ENCODE results near the gene FSIP1. TPM values are rescaled to one million over a fixed set of nuclear protein-coding genes. Genes with fewer than 3 reads are reported as not detected.
A peak's percentile ranks its signal among the peaks of the same experiment; 100 is the strongest.

Gene FSIP1
- polyA plus RNA-seq, 1 donor, result 0.47 TPM

GRCh38 chr15:39756806-39757522 lies 25.7 kb downstream of the FSIP1 start:
- DNase-seq (ENCODE audit: low read depth), result peak; percentile 66

- DNase-seq (ENCODE audit: low read depth), result peak; percentile 60
Observed at GRCh38 chr15:39752991-39753390, 29.6 kb downstream of the FSIP1 start.

GRCh38 chr15:39752246-39752645 lies 30.4 kb downstream of the FSIP1 start:
- DNase-seq (ENCODE audit: low read depth), result no peak

GRCh38 chr15:39748276-39748675 lies 34.4 kb downstream of the FSIP1 start:
- DNase-seq (ENCODE audit: low read depth), result no peak

- no peak for DNase-seq (ENCODE audit: low read depth)
Observed at GRCh38 chr15:39747326-39747725, 35.3 kb downstream of the FSIP1 start.

GRCh38 chr15:39746714-39747276 lies 35.8 kb downstream of the FSIP1 start:
- DNase-seq (ENCODE audit: low read depth), result no peak

GRCh38 chr15:39746176-39746575 lies 36.5 kb downstream of the FSIP1 start:
- DNase-seq (ENCODE audit: low read depth), result no peak

- DNase-seq (ENCODE audit: low read depth), result no peak
Observed at GRCh38 chr15:39745415-39745814, 37.2 kb downstream of the FSIP1 start.

- DNase-seq (ENCODE audit: low read depth), result no peak
Observed at GRCh38 chr15:39744334-39745103, 38.1 kb downstream of the FSIP1 start.

- DNase-seq (ENCODE audit: low read depth), result no peak
Observed at GRCh38 chr15:39743611-39744010, 39.0 kb downstream of the FSIP1 start.

- no peak for DNase-seq (ENCODE audit: low read depth)
Observed at GRCh38 chr15:39741258-39741657, 41.4 kb downstream of the FSIP1 start.

- no peak for DNase-seq (ENCODE audit: low read depth)
Observed at GRCh38 chr15:39738998-39739397, 43.6 kb downstream of the FSIP1 start.

- no peak for DNase-seq (ENCODE audit: low read depth)
Observed at GRCh38 chr15:39737196-39737550, 45.5 kb downstream of the FSIP1 start.

GRCh38 chr15:39736412-39737195 lies 46.0 kb downstream of the FSIP1 start:
- DNase-seq (ENCODE audit: low read depth), result no peak

- no peak for DNase-seq (ENCODE audit: low read depth)
Observed at GRCh38 chr15:39735120-39735717, 47.4 kb downstream of the FSIP1 start.

- no peak for DNase-seq (ENCODE audit: low read depth)
Observed at GRCh38 chr15:39731266-39731665, 51.4 kb downstream of the FSIP1 start.

GRCh38 chr15:39730552-39730951 lies 52.1 kb downstream of the FSIP1 start:
- no peak for DNase-seq (ENCODE audit: low read depth)

- no peak for DNase-seq (ENCODE audit: low read depth)
Observed at GRCh38 chr15:39729500-39729899, 53.1 kb downstream of the FSIP1 start.

- DNase-seq (ENCODE audit: low read depth), result no peak
Observed at GRCh38 chr15:39728845-39729244, 53.8 kb downstream of the FSIP1 start.

- no peak for DNase-seq (ENCODE audit: low read depth)
Observed at GRCh38 chr15:39721893-39722292, 60.7 kb downstream of the FSIP1 start.
